ENCODE data around the gene CDH23.

GRCh38 chr10:71379118-71379766 lies 17.5 kb upstream of the CDH23 start:
- TF ChIP-seq CTCF (IDR thresholded peaks at IDR 0.05; ENCODE audit: low read length) (no peak), EZH2 (optimal IDR thresholded peaks at IDR 0.05; ENCODE audit: low read depth, low read length) (no peak)

Data from MM.1S (cell line).